ENCODE results near the gene FREM1. TPM values are rescaled to one million over a fixed set of nuclear protein-coding genes. Genes with fewer than 3 reads are reported as not detected.

The FREM1 gene
- polyA plus RNA-seq, 1 donor from 2014 or later, result 2.3 TPM

GRCh38 chr9:14733133-14733532, 177.1 kb downstream of the FREM1 start:
- H3K9me3 ChIP-seq (ENCODE audit: low read length), result no peaks in the 10 kb centered on the region
- no peak overlapping the region for H3K27ac ChIP-seq (ENCODE audit: low read length)
- no peak overlapping the region for H3K4me2 ChIP-seq (ENCODE audit: low read length)
- no peak overlapping the region for H2AFZ ChIP-seq (ENCODE audit: low read depth, low read length)
- no peaks in the 10 kb centered on the region for H3K36me3 ChIP-seq (ENCODE audit: insufficient read depth, low read length)
- no peaks in the 10 kb centered on the region for H3K79me2 ChIP-seq (replicated peaks; ENCODE audit: insufficient read depth, low read length)
- no peak overlapping the region for H3K4me3 ChIP-seq (ENCODE audit: low read length)
- TF ChIP-seq TAF1 (IDR thresholded peaks at IDR 0.05; ENCODE audit: low read depth) (no peak), EP300 (conservative IDR thresholded peaks at IDR 0.05; ENCODE audit: poor library complexity, severe bottlenecking) (no peak), CTCF (IDR thresholded peaks at IDR 0.05; ENCODE audit: poor library complexity, severe bottlenecking) (no peak), POLR2AphosphoS5 (IDR thresholded peaks at IDR 0.05) (no peak), SMC3 (conservative IDR thresholded peaks at IDR 0.05; ENCODE audit: poor library complexity) (no peak), RAD21 (conservative IDR thresholded peaks at IDR 0.05) (no peak), REST (IDR thresholded peaks at IDR 0.05; ENCODE audit: borderline replicate concordance) (no peak), MXI1 (conservative IDR thresholded peaks at IDR 0.05; ENCODE audit: poor library complexity, severe bottlenecking) (no peak), EZH2 (IDR thresholded peaks at IDR 0.05; ENCODE audit: borderline replicate concordance, insufficient read depth, low read length, poor library complexity, severe bottlenecking) (no peak)
- no peaks in the 10 kb centered on the region for H3K9me2 ChIP-seq (ENCODE audit: insufficient read depth, low read length)
- no peak overlapping the region for H3K9ac ChIP-seq (ENCODE audit: low read length)
- H3F3A ChIP-seq (ENCODE audit: insufficient read depth, low read length, poor library complexity, severe bottlenecking), result no peaks in the 10 kb centered on the region
- no peaks in the 10 kb centered on the region for H4K20me1 ChIP-seq (ENCODE audit: insufficient read depth)
- H3K27me3 ChIP-seq (ENCODE audit: insufficient read depth, low read depth, low read length), result no peaks in the 10 kb centered on the region

- no peak overlapping the region for H3K9ac ChIP-seq (ENCODE audit: low read length)
- no peaks in the 10 kb centered on the region for H3K27me3 ChIP-seq (ENCODE audit: insufficient read depth, low read depth, low read length)
- H3K9me3 ChIP-seq (ENCODE audit: low read length), result no peaks in the 10 kb centered on the region
- no peak overlapping the region for H2AFZ ChIP-seq (ENCODE audit: low read depth, low read length)
- H3F3A ChIP-seq (ENCODE audit: insufficient read depth, low read length, poor library complexity, severe bottlenecking), result no peaks in the 10 kb centered on the region
- no peaks in the 10 kb centered on the region for H3K36me3 ChIP-seq (ENCODE audit: insufficient read depth, low read length)
- no peak overlapping the region for H3K27ac ChIP-seq (ENCODE audit: low read length)
- H3K79me2 ChIP-seq (replicated peaks; ENCODE audit: insufficient read depth, low read length), result no peaks in the 10 kb centered on the region
- TF ChIP-seq REST (IDR thresholded peaks at IDR 0.05; ENCODE audit: borderline replicate concordance) (no peak), EZH2 (IDR thresholded peaks at IDR 0.05; ENCODE audit: borderline replicate concordance, insufficient read depth, low read length, poor library complexity, severe bottlenecking) (no peak), RAD21 (conservative IDR thresholded peaks at IDR 0.05) (no peak), TAF1 (IDR thresholded peaks at IDR 0.05; ENCODE audit: low read depth) (no peak), MXI1 (conservative IDR thresholded peaks at IDR 0.05; ENCODE audit: poor library complexity, severe bottlenecking) (no peak), SMC3 (conservative IDR thresholded peaks at IDR 0.05; ENCODE audit: poor library complexity) (no peak), EP300 (conservative IDR thresholded peaks at IDR 0.05; ENCODE audit: poor library complexity, severe bottlenecking) (no peak), CTCF (IDR thresholded peaks at IDR 0.05; ENCODE audit: poor library complexity, severe bottlenecking) (no peak), POLR2AphosphoS5 (IDR thresholded peaks at IDR 0.05) (no peak)
- no peak overlapping the region for H3K4me2 ChIP-seq (ENCODE audit: low read length)
- H3K9me2 ChIP-seq (ENCODE audit: insufficient read depth, low read length), result no peaks in the 10 kb centered on the region
- H4K20me1 ChIP-seq (ENCODE audit: insufficient read depth), result no peaks in the 10 kb centered on the region
- H3K4me3 ChIP-seq (ENCODE audit: low read length), result no peak overlapping the region
Measured at GRCh38 chr9:14731294-14731981, 178.8 kb downstream of the FREM1 start.

Data from neural cell (in vitro differentiated cells).